GM23248 (cell line): ENCODE results near the gene PLPPR3. TPM values are rescaled to one million over a fixed set of nuclear protein-coding genes. Genes with fewer than 3 reads are reported as not detected.

Experiments
- DNase-seq: peaks from one replicate; pipeline ENCODE4 v3.0.0-alpha.2; 2015
- H2AFZ ChIP-seq: fragments of 200-600 bp; sonication (generic); 2 replicates; pipeline ENCODE4 v1.6.1; 2016; ENCODE audit warnings: antibody characterized with exemption
- H3F3A ChIP-seq: fragments of 200-600 bp; sonication (generic); 2 replicates; pipeline ENCODE4 v1.6.1; 2016; ENCODE audit warnings: mild to moderate bottlenecking, antibody characterized with exemption, mixed run types; ENCODE audit not compliant: insufficient read depth
- H3K27ac ChIP-seq: fragments of 200-600 bp; sonication (generic); 2 replicates; pipeline ENCODE4 v1.5.1; 2016; ENCODE audit warnings: mild to moderate bottlenecking
- H3K27me3 ChIP-seq: fragments of 200-600 bp; sonication (generic); replicated peaks from 2 replicates; pipeline ENCODE4 v1.6.1; 2016; ENCODE audit warnings: mild to moderate bottlenecking; ENCODE audit not compliant: insufficient read depth
- H3K36me3 ChIP-seq: fragments of 200-600 bp; sonication (generic); 2 replicates; pipeline ENCODE4 v1.6.1; 2016; ENCODE audit warnings: low read depth, mild to moderate bottlenecking
- H3K4me1 ChIP-seq: fragments of 200-600 bp; sonication (generic); 2 replicates; pipeline ENCODE4 v1.6.1; 2016; ENCODE audit warnings: mild to moderate bottlenecking; ENCODE audit not compliant: insufficient read depth
- H3K4me2 ChIP-seq: fragments of 200-600 bp; sonication (generic); one replicate; pipeline ENCODE4 v1.6.1; 2016; ENCODE audit warnings: mild to moderate bottlenecking; ENCODE audit not compliant: unreplicated experiment
- H3K4me3 ChIP-seq: fragments of 200-600 bp; sonication (generic); 2 replicates; pipeline ENCODE4 v1.5.1; 2016; ENCODE audit warnings: mild to moderate bottlenecking
- H3K79me2 ChIP-seq: fragments of 200-600 bp; sonication (generic); 2 replicates; pipeline ENCODE4 v1.6.1; 2016; ENCODE audit warnings: mild to moderate bottlenecking; ENCODE audit not compliant: insufficient read depth
- H3K9ac ChIP-seq: fragments of 200-600 bp; sonication (generic); 2 replicates; pipeline ENCODE4 v1.6.1; 2016; ENCODE audit warnings: mild to moderate bottlenecking
- H3K9me2 ChIP-seq: fragments of 200-600 bp; sonication (generic); 2 replicates; pipeline ENCODE4 v1.6.1; 2016; ENCODE audit warnings: mixed run types, mild to moderate bottlenecking, moderate library complexity; ENCODE audit not compliant: insufficient read depth
- H3K9me3 ChIP-seq: fragments of 200-600 bp; sonication (generic); one replicate; pipeline ENCODE4 v1.6.1; 2017; ENCODE audit warnings: low read depth
- H4K20me1 ChIP-seq: fragments of 200-600 bp; sonication (generic); 2 replicates; pipeline ENCODE4 v1.6.0; 2016; ENCODE audit not compliant: insufficient read depth
- EZH2 ChIP-seq: fragments of 200-600 bp; sonication (generic); IDR thresholded peaks from 2 replicates; pipeline ENCODE4 v1.6.1; 2018; ENCODE audit warnings: antibody characterized with exemption, mild to moderate bottlenecking; ENCODE audit not compliant: insufficient read depth, poor library complexity, severe bottlenecking
- EZH2phosphoT487 ChIP-seq: fragments of 200-600 bp; sonication (generic); IDR thresholded peaks from 2 replicates; pipeline ENCODE4 v1.6.1; 2018; ENCODE audit warnings: antibody characterized with exemption, moderate library complexity, mild to moderate bottlenecking, low read depth; ENCODE audit not compliant: insufficient read depth
- WGBS, 2 experiments: methylation state at CpG; one replicate each; pipeline ENCODE4 v1.1.6; 2015 to 2017; ENCODE audit warnings: low lambda C conversion rate in 2 of 2, low coverage in 1 of 2; ENCODE audit errors: missing lambda C conversion rate in 2 of 2; 5-methylcytosine and 5-hydroxymethylcytosine counted together
- in situ Hi-C: fragments of 300-500 bp; cut with MboI; formaldehyde crosslinking; loops from 2 replicates; pipeline ENCODE4 v1.15.0; 2020
- polyA plus RNA-seq: library from polyadenylated mRNA; unstranded; fragments of >200 nt; fragmentation: Nextera tagmentation; extraction: Ambion mirVana; gene quantifications from 2 replicates; pipeline ENCODE4 v1.2.1, GENCODE V29; 2016
- total RNA-seq: library from RNA; depleted of rRNA; stranded (reverse); fragments of >200 nt; shearing (Covaris generic); gene quantifications from 2 replicates; pipeline ENCODE4 v1.2.3, GENCODE V29; 2014

Gene PLPPR3
- total and polyA plus RNA-seq, 2 experiments from 2014 or later, result 0.32 TPM; not detected in 1

- 90 to 98% methylated on average over 15 to 33 of the region's 33 CpGs for WGBS, 2 experiments
- Histone ChIP-seq H3K4me1 (peaks cover 19% of the 10 kb centered on the region), H3K79me2 (peaks cover 100% of the 10 kb centered on the region), H3K4me3 (no peak overlapping the region), H2AFZ (no peak overlapping the region), H3K9me2 (no peaks in the 10 kb centered on the region), H3K4me2 (no peak overlapping the region), H3K36me3 (peaks cover 42% of the 10 kb centered on the region), H3K27me3 (no peaks in the 10 kb centered on the region), H4K20me1 (peaks cover 17% of the 10 kb centered on the region), H3F3A (peaks cover 12% of the 10 kb centered on the region), H3K27ac (no peak overlapping the region), H3K9ac (no peak overlapping the region), H3K9me3 (no peaks in the 10 kb centered on the region)
- TF ChIP-seq EZH2phosphoT487, result no peak
- no peak for TF ChIP-seq EZH2
- in situ Hi-C loops, result no loop called here
- DNase-seq, result no peak
These were observed 16.6 kb downstream of the PLPPR3 start for GRCh38 chr19:805166-805551.

GRCh38 chr19:804419-805165, 17.2 kb downstream of the PLPPR3 start:
- Histone ChIP-seq H2AFZ (no peak overlapping the region), H3K9ac (no peak overlapping the region), H3K4me1 (peaks cover 24% of the 10 kb centered on the region), H3K27ac (no peak overlapping the region), H4K20me1 (peaks cover 23% of the 10 kb centered on the region), H3K9me3 (no peaks in the 10 kb centered on the region), H3K27me3 (no peaks in the 10 kb centered on the region), H3F3A (peaks cover 16% of the 10 kb centered on the region), H3K9me2 (no peaks in the 10 kb centered on the region), H3K4me2 (no peak overlapping the region), H3K79me2 (peaks cover 100% of the 10 kb centered on the region), H3K4me3 (no peak overlapping the region), H3K36me3 (peaks cover 42% of the 10 kb centered on the region)
- TF ChIP-seq EZH2 (no peak), EZH2phosphoT487 (no peak)
- in situ Hi-C loops, result no loop called here
- 94 to 95% methylated on average over 44 to 45 of the region's 53 CpGs for WGBS, 2 experiments
- DNase-seq, result no peak

GRCh38 chr19:803686-804418, 17.9 kb downstream of the PLPPR3 start:
- TF ChIP-seq EZH2phosphoT487, result no peak
- TF ChIP-seq EZH2, result no peak
- no peaks in the 10 kb centered on the region for H3K9me3 ChIP-seq
- H4K20me1 ChIP-seq, result peaks cover 28% of the 10 kb centered on the region
- no peaks in the 10 kb centered on the region for H3K27me3 ChIP-seq
- WGBS, 2 experiments, result 86 to 90% methylated on average over 31 of the region's 31 CpGs
- peaks cover 100% of the 10 kb centered on the region for H3K79me2 ChIP-seq
- H3K4me2 ChIP-seq, result no peak overlapping the region
- H3K9ac ChIP-seq, result no peak overlapping the region
- peaks cover 40% of the 10 kb centered on the region for H3K36me3 ChIP-seq
- H3K4me1 ChIP-seq, result peaks cover 27% of the 10 kb centered on the region
- no peak overlapping the region for H2AFZ ChIP-seq
- no peak overlapping the region for H3K4me3 ChIP-seq
- in situ Hi-C loops, result no loop called here
- no peak for DNase-seq
- no peak overlapping the region for H3K27ac ChIP-seq
- no peaks in the 10 kb centered on the region for H3K9me2 ChIP-seq
- peaks cover 20% of the 10 kb centered on the region for H3F3A ChIP-seq

GRCh38 chr19:803099-803561, 18.6 kb downstream of the PLPPR3 start:
- TF ChIP-seq EZH2 (no peak), EZH2phosphoT487 (no peak)
- peak overlapping the region; percentile 98 for H3K4me2 ChIP-seq
- 82 to 83% methylated on average over 12 to 17 of the region's 17 CpGs for WGBS, 2 experiments

More at GRCh38 chr19:803099-803561, 18.6 kb downstream of the PLPPR3 start:
- in situ Hi-C loops, result no loop called here
- H3K9ac ChIP-seq, result peak overlapping the region; percentile 94; the same call in 1 of the 2 replicates
- no peak overlapping the region for H2AFZ ChIP-seq
- DNase-seq, result no peak
- H3K79me2 ChIP-seq, result peaks cover 100% of the 10 kb centered on the region
- H3K9me3 ChIP-seq, result no peaks in the 10 kb centered on the region
- H3K4me1 ChIP-seq, result peaks cover 27% of the 10 kb centered on the region
- peaks cover 35% of the 10 kb centered on the region for H3K36me3 ChIP-seq
- H4K20me1 ChIP-seq, result peaks cover 30% of the 10 kb centered on the region
- no peaks in the 10 kb centered on the region for H3K27me3 ChIP-seq
- no peaks in the 10 kb centered on the region for H3K9me2 ChIP-seq
- peaks cover 20% of the 10 kb centered on the region for H3F3A ChIP-seq
- no peak overlapping the region for H3K4me3 ChIP-seq
- H3K27ac ChIP-seq, result 0 out of 2 replicates have a peak overlapping the region, but pooled peaks have one; percentile 3
